Sigmoid colon (tissue), 7 donors: ENCODE data around the gene ZNF407. TPM values are rescaled to one million over a fixed set of nuclear protein-coding genes. Genes with fewer than 3 reads are reported as not detected.

Source experiments
- DNase-seq: peaks from one replicate; pipeline ENCODE4 v3.0.0-alpha.2; 2019
- H3K27ac ChIP-seq, 4 donors: fragments of 200-600 bp; sonication (generic); one replicate each; pipeline ENCODE4 v1.5.1; 2016 to 2019; ENCODE audit warnings: mild to moderate bottlenecking in 1 of 4
- H3K27me3 ChIP-seq, 3 donors: fragments of 200-600 bp; sonication (generic); one replicate each; pipeline ENCODE4 v1.5.1; 2019; ENCODE audit warnings: mild to moderate bottlenecking in 1 of 3
- H3K36me3 ChIP-seq, 4 donors: fragments of 200-600 bp; sonication (generic); one replicate each; pipeline ENCODE4 v1.5.1; 2016 to 2019
- H3K4me1 ChIP-seq, 4 donors: fragments of 200-600 bp; sonication (generic); one replicate each; pipeline ENCODE4 v1.5.1; 2017 to 2019
- H3K4me3 ChIP-seq, 4 donors: fragments of 200-600 bp; sonication (generic); one replicate each; pipeline ENCODE4 v1.5.1; 2017 to 2019; ENCODE audit warnings: mild to moderate bottlenecking in 2 of 4, moderate library complexity in 1 of 4
- H3K9me3 ChIP-seq, 4 donors: fragments of 200-600 bp in 3 of 4; sonication (generic) in 3 of 4; one replicate each; pipeline versions ENCODE4 v1.5.1 to v1.6.1; 2013 to 2019
- EP300 ChIP-seq, 4 donors: sonication (generic); formaldehyde crosslinking; IDR thresholded peaks; one replicate each; pipeline ENCODE4 v1.6.1; 2017; ENCODE audit warnings: antibody characterized with exemption in 4 of 4
- POLR2A ChIP-seq, 2 donors: fragments of 450-650 bp; IDR thresholded peaks; one replicate each; pipeline ENCODE4 v1.6.1; 2016; ENCODE audit warnings: antibody characterized with exemption in 2 of 2, mild to moderate bottlenecking in 2 of 2, moderate library complexity in 2 of 2
- POLR2AphosphoS5 ChIP-seq, 4 donors: sonication (generic); formaldehyde crosslinking; IDR thresholded peaks; one replicate each; pipeline ENCODE4 v1.6.1; 2017; ENCODE audit warnings: antibody characterized with exemption in 4 of 4
- WGBS, 2 donors: extraction: QIAGEN DNeasy Blood & Tissue Kit; methylation state at CpG; one replicate each; pipeline ENCODE4 v1.1.7; 2013; 5-methylcytosine and 5-hydroxymethylcytosine counted together
- intact Hi-C: fragments of 100-400 bp; cut with DNase I; formaldehyde crosslinking; loops from one replicate; pipeline ENCODE4 v1.15.1; 2023
- polyA plus RNA-seq, 3 donors: library from polyadenylated mRNA; stranded (reverse); fragments of 200-250 nt; gene quantifications; one replicate each; pipeline ENCODE4 v1.2.3, GENCODE V29; 2013
- total RNA-seq, 4 donors: library from RNA; depleted of rRNA; stranded (reverse); fragments of >200 nt; gene quantifications; one replicate each; pipeline ENCODE4 v1.1.0, GENCODE V29; 2016
- TF ChIP-seq, protein P1 (sequence below), 4 experiments: fragments of 450-650 bp in 3 of 4; fragments of 200-600 bp in 1 of 4; IDR thresholded peaks; one replicate each; pipeline ENCODE4 v1.5.1; 2016 to 2019; ENCODE audit warnings: antibody characterized with exemption in 4 of 4, mild to moderate bottlenecking in 3 of 4, moderate library complexity in 2 of 4
- donor health status: healthy with polysubstance abuse.
- donor health status: Bipolar disorder and iron deficiency.
- donor health status: healthy.

The ZNF407 gene
- total and polyA plus RNA-seq, 7 donors: 1.4 to 19.8 (median 16.3) TPM

- Histone ChIP-seq H3K4me1 (no peaks in the 10 kb centered on the region), H3K9me3 (no peaks in the 10 kb centered on the region), H3K27ac (no peak overlapping the region), H3K4me3 (no peak overlapping the region), H3K27me3 (no peaks in the 10 kb centered on the region), H3K36me3 (no peaks in the 10 kb centered on the region)
- DNase-seq: no peak
- 47 to 74% methylated on average over 2 of the region's 2 CpGs for WGBS, 2 donors
- intact Hi-C loops: no loop called here
- TF ChIP-seq POLR2AphosphoS5 (IDR thresholded peaks at IDR 0.05) (no peak), EP300 (IDR thresholded peaks at IDR 0.05) (no peak), POLR2A (IDR thresholded peaks at IDR 0.05) (no peak)
- TF ChIP-seq, protein P1, sequence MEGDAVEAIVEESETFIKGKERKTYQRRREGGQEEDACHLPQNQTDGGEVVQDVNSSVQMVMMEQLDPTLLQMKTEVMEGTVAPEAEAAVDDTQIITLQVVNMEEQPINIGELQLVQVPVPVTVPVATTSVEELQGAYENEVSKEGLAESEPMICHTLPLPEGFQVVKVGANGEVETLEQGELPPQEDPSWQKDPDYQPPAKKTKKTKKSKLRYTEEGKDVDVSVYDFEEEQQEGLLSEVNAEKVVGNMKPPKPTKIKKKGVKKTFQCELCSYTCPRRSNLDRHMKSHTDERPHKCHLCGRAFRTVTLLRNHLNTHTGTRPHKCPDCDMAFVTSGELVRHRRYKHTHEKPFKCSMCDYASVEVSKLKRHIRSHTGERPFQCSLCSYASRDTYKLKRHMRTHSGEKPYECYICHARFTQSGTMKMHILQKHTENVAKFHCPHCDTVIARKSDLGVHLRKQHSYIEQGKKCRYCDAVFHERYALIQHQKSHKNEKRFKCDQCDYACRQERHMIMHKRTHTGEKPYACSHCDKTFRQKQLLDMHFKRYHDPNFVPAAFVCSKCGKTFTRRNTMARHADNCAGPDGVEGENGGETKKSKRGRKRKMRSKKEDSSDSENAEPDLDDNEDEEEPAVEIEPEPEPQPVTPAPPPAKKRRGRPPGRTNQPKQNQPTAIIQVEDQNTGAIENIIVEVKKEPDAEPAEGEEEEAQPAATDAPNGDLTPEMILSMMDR (IDR thresholded peaks at IDR 0.05): no peak
Measured at GRCh38 chr18:74788657-74789056, 191.0 kb downstream of the ZNF407 start.

- no peaks in the 10 kb centered on the region for H3K27me3 ChIP-seq
- H3K4me1 ChIP-seq: no peaks in the 10 kb centered on the region
- WGBS, 2 donors: 91 to 96% methylated on average over 8 of the region's 8 CpGs
- TF ChIP-seq, protein P1 (IDR thresholded peaks at IDR 0.05): no peak
- TF ChIP-seq POLR2A (IDR thresholded peaks at IDR 0.05): no peak
- no peak for TF ChIP-seq POLR2AphosphoS5 (IDR thresholded peaks at IDR 0.05)
- no peak for TF ChIP-seq EP300 (IDR thresholded peaks at IDR 0.05)
- H3K36me3 ChIP-seq: no peaks in the 10 kb centered on the region
- DNase-seq: no peak
- peak overlapping the region in 1 of 4 donors; percentile 43 for H3K27ac ChIP-seq
- no peak overlapping the region for H3K4me3 ChIP-seq
- intact Hi-C loops: no loop called here
- H3K9me3 ChIP-seq: no peaks in the 10 kb centered on the region
Measured at GRCh38 chr18:74789078-74789477, 191.4 kb downstream of the ZNF407 start.

GRCh38 chr18:74790451-74790850 is 192.8 kb downstream of the ZNF407 start:
- Histone ChIP-seq H3K27ac (no peak overlapping the region), H3K4me3 (no peak overlapping the region), H3K4me1 (no peaks in the 10 kb centered on the region), H3K36me3 (no peaks in the 10 kb centered on the region), H3K9me3 (no peaks in the 10 kb centered on the region), H3K27me3 (no peaks in the 10 kb centered on the region)
- TF ChIP-seq POLR2A (IDR thresholded peaks at IDR 0.05) (no peak), EP300 (IDR thresholded peaks at IDR 0.05) (no peak), POLR2AphosphoS5 (IDR thresholded peaks at IDR 0.05) (no peak)
- TF ChIP-seq, protein P1 (IDR thresholded peaks at IDR 0.05): no peak
- 20 to 72% methylated on average over 1 of the region's 1 CpG for WGBS, 2 donors
- no peak for DNase-seq
- intact Hi-C loops: no loop called here

DNA sequence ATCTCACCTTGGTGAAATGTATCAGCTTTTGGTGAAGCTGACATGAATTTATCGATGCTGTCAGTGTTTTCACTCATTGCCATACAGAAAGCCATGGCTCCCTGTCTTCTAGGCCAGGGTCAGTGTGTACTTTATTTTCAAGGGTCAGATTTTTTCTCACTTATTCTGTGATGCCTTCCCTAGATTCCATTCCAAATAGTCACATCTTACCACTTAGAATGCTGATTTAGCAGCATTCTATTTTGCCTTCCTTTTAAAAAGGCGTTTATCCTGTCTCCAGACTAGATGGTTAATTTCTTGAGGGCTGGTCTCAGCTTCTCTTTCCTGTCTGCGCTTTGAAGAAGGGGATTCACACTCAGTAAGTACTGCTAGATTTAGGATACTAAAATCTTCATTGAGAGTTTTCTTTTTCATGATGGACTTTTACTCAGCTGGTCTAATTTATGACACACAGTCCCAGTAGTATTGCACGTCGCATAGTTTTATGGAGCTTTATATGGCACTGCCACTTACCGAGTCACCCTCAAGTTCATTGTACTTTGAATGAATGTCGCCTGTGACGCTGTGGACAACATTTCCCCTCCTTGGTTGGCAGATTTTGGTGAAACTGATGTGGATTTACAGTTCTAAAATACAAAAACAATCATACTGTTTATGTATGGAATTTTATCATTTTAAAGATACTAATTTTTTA is 194.0 kb downstream of the ZNF407 start:
- intact Hi-C loops: no loop called here
- no peak overlapping the region for H3K4me3 ChIP-seq
- H3K27ac ChIP-seq: no peak overlapping the region
- TF ChIP-seq POLR2AphosphoS5 (IDR thresholded peaks at IDR 0.05): no peak
- TF ChIP-seq POLR2A (IDR thresholded peaks at IDR 0.05): no peak
- TF ChIP-seq, protein P1 (IDR thresholded peaks at IDR 0.05): no peak
- no peak for TF ChIP-seq EP300 (IDR thresholded peaks at IDR 0.05)
- no peak for DNase-seq
- 48 to 78% methylated on average over 8 of the region's 8 CpGs for WGBS, 2 donors
- H3K36me3 ChIP-seq: no peaks in the 10 kb centered on the region
- H3K27me3 ChIP-seq: no peaks in the 10 kb centered on the region
- H3K4me1 ChIP-seq: peaks cover 0 to 5% (median 4%) of the 10 kb centered on the region in 4 donors
- H3K9me3 ChIP-seq: no peaks in the 10 kb centered on the region

DNA sequence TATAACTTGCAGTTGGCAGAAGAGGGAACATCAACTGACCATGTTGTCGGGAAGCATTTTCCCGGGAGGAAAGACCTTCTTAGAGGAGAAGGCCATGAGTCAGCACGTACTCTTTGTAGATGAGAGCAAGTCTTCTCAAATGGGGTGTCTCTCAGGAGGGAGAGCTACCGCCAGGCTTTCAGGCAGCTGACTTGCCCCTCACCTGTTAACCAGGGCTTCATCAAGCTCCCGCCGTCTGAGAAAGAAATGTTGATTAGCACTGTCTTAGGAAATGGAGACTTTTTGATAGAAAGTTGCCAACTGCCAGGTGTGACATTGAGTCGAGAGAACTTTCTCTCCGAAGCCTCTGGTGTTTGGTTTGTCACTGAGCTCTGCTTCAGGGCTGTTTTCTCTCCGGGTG is 196.1 kb downstream of the ZNF407 start:
- DNase-seq: no peak
- 83 to 87% methylated on average over 9 of the region's 9 CpGs for WGBS, 2 donors
- H3K9me3 ChIP-seq: no peaks in the 10 kb centered on the region
- no peaks in the 10 kb centered on the region for H3K27me3 ChIP-seq
- TF ChIP-seq POLR2A (IDR thresholded peaks at IDR 0.05) (no peak), EP300 (IDR thresholded peaks at IDR 0.05) (no peak), POLR2AphosphoS5 (IDR thresholded peaks at IDR 0.05) (no peak)
- TF ChIP-seq, protein P1 (IDR thresholded peaks at IDR 0.05): no peak
- H3K4me3 ChIP-seq: no peak overlapping the region
- intact Hi-C loops: no loop called here
- no peak overlapping the region for H3K27ac ChIP-seq
- H3K4me1 ChIP-seq: peaks cover 0 to 26% (median 11%) of the 10 kb centered on the region in 4 donors
- H3K36me3 ChIP-seq: no peaks in the 10 kb centered on the region
